ENCODE measurements around the gene FUOM.
"Not testable (repeated sequence)": the region's sequence is repeated elsewhere in the genome, so short reads cannot be mapped to it uniquely, and the experiment has no call there.

The FUOM gene

GRCh38 chr10:133328358-133329343, 29.2 kb downstream of the FUOM start:
- no peak for DNase-seq

GRCh38 chr10:133327651-133328357, 30.0 kb downstream of the FUOM start:
- DNase-seq = no peak

- DNase-seq = no peak
Measured at GRCh38 chr10:133326745-133327650, 30.8 kb downstream of the FUOM start.

- DNase-seq = no peak
Measured at GRCh38 chr10:133326223-133326551, 31.6 kb downstream of the FUOM start.

- no peak for DNase-seq
Measured at GRCh38 chr10:133325440-133326222, 32.2 kb downstream of the FUOM start.

- DNase-seq = no peak
Measured at GRCh38 chr10:133324857-133325260, 33.0 kb downstream of the FUOM start.

- peak in 4 of 5 experiments; percentile 42 to 69 (median 52) for DNase-seq
Measured at GRCh38 chr10:133324198-133324792, 33.5 kb downstream of the FUOM start.

GRCh38 chr10:133322064-133322709, 35.6 kb downstream of the FUOM start:
- DNase-seq = not testable (repeated sequence)

GRCh38 chr10:133320852-133321422, 36.9 kb downstream of the FUOM start:
- not testable (repeated sequence) for DNase-seq

GRCh38 chr10:133318494-133319127, 39.2 kb downstream of the FUOM start:
- peak; percentile 51 to 66 (median 55) for DNase-seq

GRCh38 chr10:133316732-133317131, 41.1 kb downstream of the FUOM start:
- DNase-seq = no peak

- no peak for DNase-seq
Measured at GRCh38 chr10:133316266-133316665, 41.6 kb downstream of the FUOM start.

GRCh38 chr10:133315847-133316246, 42.0 kb downstream of the FUOM start:
- DNase-seq = peak in 1 of 5 experiments; percentile 29

GRCh38 chr10:133314911-133315310, 42.9 kb downstream of the FUOM start:
- DNase-seq = no peak

GRCh38 chr10:133313192-133313591, 44.6 kb downstream of the FUOM start:
- DNase-seq = no peak

GRCh38 chr10:133312769-133313145, 45.1 kb downstream of the FUOM start:
- DNase-seq = no peak

- no peak for DNase-seq
Measured at GRCh38 chr10:133312016-133312768, 45.6 kb downstream of the FUOM start.

GRCh38 chr10:133311570-133311969, 46.2 kb downstream of the FUOM start:
- no peak for DNase-seq

- DNase-seq = no peak
Measured at GRCh38 chr10:133310789-133311188, 47.0 kb downstream of the FUOM start.

Measured in T-helper 2 cell (primary cell).